Immature natural killer cell (primary cell): Measurements from ENCODE around the gene CRISPLD2. TPM values are rescaled to one million over a fixed set of nuclear protein-coding genes. Genes with fewer than 3 reads are reported as not detected.

Source experiments
- DNase-seq, 3 donors: peaks; one replicate each; pipeline ENCODE4 v3.0.0; 2022; ENCODE audit warnings: mixed read lengths in 1 of 3
- H3K27ac Mint-ChIP-seq, 6 donors: one replicate each; pipeline ENCODE4 v1.8.0; 2020; ENCODE audit warnings: mixed read lengths in 6 of 6, mild to moderate bottlenecking in 5 of 6, inconsistent platforms in 4 of 6, moderate library complexity in 3 of 6
- H3K27me3 Mint-ChIP-seq, 3 donors: one replicate each; pipeline ENCODE4 v1.8.0; 2020 to 2021; ENCODE audit warnings: low read depth in 3 of 3, mild to moderate bottlenecking in 3 of 3, mixed read lengths in 3 of 3, moderate library complexity in 3 of 3, inconsistent platforms in 1 of 3
- H3K36me3 Mint-ChIP-seq, 3 donors: one replicate each; pipeline ENCODE4 v1.8.0; 2020; ENCODE audit warnings: mixed read lengths in 3 of 3, inconsistent platforms in 2 of 3, mild to moderate bottlenecking in 2 of 3
- H3K4me1 Mint-ChIP-seq, 2 donors: one replicate each; pipeline ENCODE4 v1.8.0; 2020; ENCODE audit warnings: inconsistent platforms in 2 of 2, mild to moderate bottlenecking in 2 of 2, mixed read lengths in 2 of 2, moderate library complexity in 1 of 2
- H3K4me3 Mint-ChIP-seq, 5 donors: one replicate each; pipeline ENCODE4 v1.8.0; 2020; ENCODE audit warnings: mild to moderate bottlenecking in 5 of 5, mixed read lengths in 5 of 5, inconsistent platforms in 3 of 5, moderate library complexity in 3 of 5
- H3K9me3 Mint-ChIP-seq, 6 donors: one replicate each; pipeline ENCODE4 v1.8.0; 2020; ENCODE audit warnings: mild to moderate bottlenecking in 6 of 6, mixed read lengths in 6 of 6, inconsistent platforms in 4 of 6, moderate library complexity in 3 of 6
- polyA plus RNA-seq, 3 donors: library from polyadenylated mRNA; unstranded; fragments of 300-500 nt; fragmentation: Illumina TruSeq; gene quantifications; one replicate each; pipeline ENCODE4 v1.2.3, GENCODE V29; 2021

The CRISPLD2 gene
- polyA plus RNA-seq, 3 donors from 2014 or later, result 0.05 to 0.24 (median 0.09) TPM

- no peaks in the 10 kb centered on the region for H3K4me1 Mint-ChIP-seq
- no peak overlapping the region for H3K27ac Mint-ChIP-seq
- peaks cover 4 to 7% (median 5%) of the 10 kb centered on the region in 3 donors for H3K27me3 Mint-ChIP-seq
- no peak overlapping the region for H3K4me3 Mint-ChIP-seq
- no peaks in the 10 kb centered on the region for H3K36me3 Mint-ChIP-seq
- no peaks in the 10 kb centered on the region for H3K9me3 Mint-ChIP-seq
- DNase-seq, result no peak
Observed at GRCh38 chr16:84907575-84907974, 87.8 kb downstream of the CRISPLD2 start.

GRCh38 chr16:84909476-84910085 is 89.8 kb downstream of the CRISPLD2 start:
- H3K4me3 Mint-ChIP-seq, result no peak overlapping the region
- H3K36me3 Mint-ChIP-seq, result no peaks in the 10 kb centered on the region
- H3K27me3 Mint-ChIP-seq, result peaks cover 4 to 9% (median 7%) of the 10 kb centered on the region in 3 donors
- H3K4me1 Mint-ChIP-seq, result no peaks in the 10 kb centered on the region
- no peak for DNase-seq
- no peak overlapping the region for H3K27ac Mint-ChIP-seq
- no peaks in the 10 kb centered on the region for H3K9me3 Mint-ChIP-seq

- Mint-ChIP-seq H3K27me3 (peaks cover 4 to 9% (median 9%) of the 10 kb centered on the region in 3 donors), H3K27ac (no peak overlapping the region), H3K4me3 (no peak overlapping the region), H3K9me3 (no peaks in the 10 kb centered on the region), H3K36me3 (no peaks in the 10 kb centered on the region), H3K4me1 (no peaks in the 10 kb centered on the region)
- no peak for DNase-seq
Observed at GRCh38 chr16:84911486-84912216, 91.9 kb downstream of the CRISPLD2 start.

GRCh38 chr16:84913315-84913714 is 93.5 kb downstream of the CRISPLD2 start:
- Mint-ChIP-seq H3K36me3 (no peaks in the 10 kb centered on the region), H3K27me3 (peaks cover under 1 to 9% (median 9%) of the 10 kb centered on the region in 3 donors), H3K9me3 (no peaks in the 10 kb centered on the region), H3K4me1 (no peaks in the 10 kb centered on the region), H3K27ac (no peak overlapping the region), H3K4me3 (no peak overlapping the region)
- no peak for DNase-seq

GRCh38 chr16:84914273-84914672 is 94.5 kb downstream of the CRISPLD2 start:
- peaks cover 0 to 17% (median 7%) of the 10 kb centered on the region in 3 donors for H3K27me3 Mint-ChIP-seq
- H3K9me3 Mint-ChIP-seq, result no peaks in the 10 kb centered on the region
- no peak for DNase-seq
- no peaks in the 10 kb centered on the region for H3K4me1 Mint-ChIP-seq
- no peaks in the 10 kb centered on the region for H3K36me3 Mint-ChIP-seq
- no peak overlapping the region for H3K4me3 Mint-ChIP-seq
- H3K27ac Mint-ChIP-seq, result no peak overlapping the region

GRCh38 chr16:84916178-84916577 is 96.4 kb downstream of the CRISPLD2 start:
- Mint-ChIP-seq H3K9me3 (no peaks in the 10 kb centered on the region), H3K27ac (no peak overlapping the region), H3K27me3 (peaks cover 0 to 14% (median 7%) of the 10 kb centered on the region in 3 donors), H3K36me3 (no peaks in the 10 kb centered on the region), H3K4me1 (no peaks in the 10 kb centered on the region), H3K4me3 (no peak overlapping the region)
- no peak for DNase-seq

GRCh38 chr16:84916850-84917249 is 97.1 kb downstream of the CRISPLD2 start:
- Mint-ChIP-seq H3K9me3 (no peaks in the 10 kb centered on the region), H3K27me3 (peaks cover 0 to 12% (median 5%) of the 10 kb centered on the region in 3 donors), H3K27ac (no peak overlapping the region), H3K36me3 (no peaks in the 10 kb centered on the region), H3K4me3 (no peak overlapping the region), H3K4me1 (no peaks in the 10 kb centered on the region)
- DNase-seq, result no peak

GRCh38 chr16:84917492-84917891 is 97.7 kb downstream of the CRISPLD2 start:
- no peak for DNase-seq
- Mint-ChIP-seq H3K4me1 (no peaks in the 10 kb centered on the region), H3K9me3 (no peaks in the 10 kb centered on the region), H3K4me3 (no peak overlapping the region), H3K36me3 (no peaks in the 10 kb centered on the region), H3K27ac (no peak overlapping the region), H3K27me3 (peaks cover 0 to 12% (median 5%) of the 10 kb centered on the region in 3 donors)

GRCh38 chr16:84918006-84918909 is 98.5 kb downstream of the CRISPLD2 start:
- Mint-ChIP-seq H3K4me1 (no peaks in the 10 kb centered on the region), H3K27ac (no peak overlapping the region), H3K4me3 (no peak overlapping the region), H3K27me3 (peaks cover 0 to 8% (median 5%) of the 10 kb centered on the region in 3 donors), H3K9me3 (no peaks in the 10 kb centered on the region), H3K36me3 (no peaks in the 10 kb centered on the region)
- DNase-seq, result no peak

GRCh38 chr16:84919269-84919668 is 99.5 kb downstream of the CRISPLD2 start:
- Mint-ChIP-seq H3K36me3 (no peaks in the 10 kb centered on the region), H3K4me1 (no peaks in the 10 kb centered on the region), H3K27me3 (peaks cover 0 to 8% (median 5%) of the 10 kb centered on the region in 3 donors), H3K27ac (no peak overlapping the region), H3K9me3 (no peaks in the 10 kb centered on the region), H3K4me3 (no peak overlapping the region)
- no peak for DNase-seq

- no peak overlapping the region for H3K4me3 Mint-ChIP-seq
- H3K9me3 Mint-ChIP-seq, result no peaks in the 10 kb centered on the region
- no peak overlapping the region for H3K27ac Mint-ChIP-seq
- H3K27me3 Mint-ChIP-seq, result peaks cover 0 to 8% (median 5%) of the 10 kb centered on the region in 3 donors
- no peaks in the 10 kb centered on the region for H3K36me3 Mint-ChIP-seq
- no peak for DNase-seq
- H3K4me1 Mint-ChIP-seq, result no peaks in the 10 kb centered on the region
Observed at GRCh38 chr16:84919708-84920107, 99.9 kb downstream of the CRISPLD2 start.

- peaks cover 0 to 8% (median 5%) of the 10 kb centered on the region in 3 donors for H3K27me3 Mint-ChIP-seq
- H3K27ac Mint-ChIP-seq, result no peak overlapping the region
- no peak for DNase-seq
- no peaks in the 10 kb centered on the region for H3K36me3 Mint-ChIP-seq
- H3K4me3 Mint-ChIP-seq, result no peak overlapping the region
- H3K9me3 Mint-ChIP-seq, result no peaks in the 10 kb centered on the region
- no peaks in the 10 kb centered on the region for H3K4me1 Mint-ChIP-seq
Observed at GRCh38 chr16:84920333-84920732, 100.5 kb downstream of the CRISPLD2 start.

GRCh38 chr16:84922351-84923120 is 102.8 kb downstream of the CRISPLD2 start:
- no peaks in the 10 kb centered on the region for H3K36me3 Mint-ChIP-seq
- H3K27me3 Mint-ChIP-seq, result peaks cover 0 to 10% (median 0%) of the 10 kb centered on the region in 3 donors
- no peaks in the 10 kb centered on the region for H3K9me3 Mint-ChIP-seq
- no peak overlapping the region for H3K4me3 Mint-ChIP-seq
- DNase-seq, result no peak
- no peaks in the 10 kb centered on the region for H3K4me1 Mint-ChIP-seq
- H3K27ac Mint-ChIP-seq, result no peak overlapping the region
